K562 (cell line): Measurements from ENCODE around the gene YPEL2. TPM values are rescaled to one million over a fixed set of nuclear protein-coding genes. Genes with fewer than 3 reads are reported as not detected.

ENCODE experiments used
- ATAC-seq: fragments of 200-7000 bp; cut with Tn5 transposase; 3 replicates; pipeline ENCODE4 v1.9.1; 2020; ENCODE audit warnings: moderate library complexity
- BruUV-seq: library from RNA; stranded (reverse); fragments of 400-500 nt; replicated peaks from 2 replicates; lab custom pipeline; 2021; lab: Mats Ljungman, UMichigan
- CTCF ChIA-PET: fragments of 300-600 bp; formaldehyde crosslinking; extraction: SDS; loops from one replicate; lab custom pipeline; 2021; ENCODE audit warnings: low intra/inter-chr PET ratio; lab: Yijun Ruan, JAX
- POLR2A ChIA-PET: fragments of 300-600, 350-650 bp; sonication (Branson Sonifier 250); formaldehyde crosslinking; extraction: SDS; loops from one replicate; lab custom pipeline; 2021; ENCODE audit warnings: antibody characterized with exemption, inconsistent platforms; lab: Yijun Ruan, JAX
- DNase-seq, 4 experiments: peaks; one replicate each; pipeline versions ENCODE4 v3.0.0 to v3.0.0-alpha.2; 2011 to 2018; ENCODE audit warnings: low spot score in 3 of 4, mixed read lengths in 3 of 4; ENCODE audit errors: extremely low read depth in 1 of 4
- FAIRE-seq: peaks from 2 replicates; lab custom pipeline; 2011; peaks lifted over from hg19 to GRCh38; lab: Jason Lieb, UNC
- H2AFZ ChIP-seq: 2 replicates; pipeline ENCODE4 v1.6.0; 2011; ENCODE audit warnings: low read depth, low read length, control low read depth, inconsistent platforms
- H3K27ac ChIP-seq: fragments of 200-600 bp; 3 replicates; pipeline ENCODE4 v1.8.0; 2011; ENCODE audit warnings: low read depth, mild to moderate bottlenecking, control low read depth, inconsistent platforms, low read length, moderate library complexity, mixed read lengths; ENCODE audit errors: extremely low read depth
- H3K27me3 ChIP-seq, 2 experiments: fragments of 300-600 bp in 1 of 2; 2 replicates in 1 of 2; 3 replicates in 1 of 2; pipeline versions ENCODE4 v1.6.0 to v1.8.0; 2011; ENCODE audit warnings: inconsistent platforms in 2 of 2, low read length in 2 of 2, mild to moderate bottlenecking in 1 of 2, mixed read lengths in 1 of 2, moderate library complexity in 1 of 2; ENCODE audit not compliant: control insufficient read depth in 2 of 2, insufficient read depth in 2 of 2
- H3K36me3 ChIP-seq: fragments of 300-600 bp; 3 replicates; pipeline ENCODE4 v1.8.0; 2011; ENCODE audit warnings: mild to moderate bottlenecking, low read length, inconsistent platforms; ENCODE audit not compliant: control insufficient read depth, insufficient read depth
- H3K4me1 ChIP-seq, 2 experiments: fragments of 200-600 bp in 1 of 2; replicated peaks in 1 of 2; 2 replicates in 1 of 2; 3 replicates in 1 of 2; pipeline versions ENCODE4 v1.5.1 to v1.8.0; 2011; ENCODE audit warnings: inconsistent platforms in 2 of 2, low read length in 2 of 2, mild to moderate bottlenecking in 1 of 2, mixed read lengths in 1 of 2, moderate library complexity in 1 of 2; ENCODE audit not compliant: control insufficient read depth in 2 of 2, insufficient read depth in 2 of 2
- H3K4me2 ChIP-seq: 2 replicates; pipeline ENCODE4 v1.6.1; 2011; ENCODE audit warnings: low read length, control low read depth, inconsistent platforms, mixed read lengths; ENCODE audit not compliant: insufficient read depth
- H3K4me3 ChIP-seq: fragments of 200-600 bp; sonication (generic), shearing (Covaris generic); 2 replicates; pipeline ENCODE4 v1.5.1; 2016; ENCODE audit warnings: control low read depth, inconsistent platforms
- H3K79me2 ChIP-seq: fragments of 200-600 bp; 3 replicates; pipeline ENCODE4 v1.8.0; 2011; ENCODE audit warnings: low read length, inconsistent platforms; ENCODE audit not compliant: control insufficient read depth, insufficient read depth
- H3K9ac ChIP-seq, 2 experiments: 2 replicates each; pipeline versions ENCODE4 v1.6.0 to v1.6.1; 2011; ENCODE audit warnings: low read depth in 2 of 2, low read length in 2 of 2, control low read depth in 1 of 2, inconsistent platforms in 1 of 2, mild to moderate bottlenecking in 1 of 2, mixed read lengths in 1 of 2; ENCODE audit not compliant: insufficient read depth in 1 of 2
- H3K9me1 ChIP-seq: one replicate; pipeline ENCODE4 v1.6.0; 2011; ENCODE audit warnings: inconsistent platforms, mild to moderate bottlenecking, low read length, moderate library complexity; ENCODE audit not compliant: control insufficient read depth, insufficient read depth
- H3K9me3 ChIP-seq: replicated peaks from 2 replicates; pipeline ENCODE4 v1.5.1; 2011; ENCODE audit warnings: low read depth, low read length, inconsistent platforms; ENCODE audit not compliant: control insufficient read depth, insufficient read depth
- H4K20me1 ChIP-seq: replicated peaks from 2 replicates; pipeline ENCODE4 v1.6.1; 2011; ENCODE audit warnings: low read length, inconsistent platforms, mixed read lengths; ENCODE audit not compliant: control insufficient read depth, insufficient read depth
- BMI1 ChIP-seq: fragments of 150-350 bp; IDR thresholded peaks from 2 replicates; pipeline ENCODE4 v1.6.1; 2014; ENCODE audit warnings: low read length
- CBX2 ChIP-seq: fragments of 200-600 bp; sonication (generic); IDR thresholded peaks from one replicate; pipeline ENCODE4 v1.6.1; 2012; ENCODE audit warnings: mild to moderate bottlenecking, low read length, inconsistent platforms; ENCODE audit not compliant: insufficient read depth, poor library complexity, severe bottlenecking
- CBX8 ChIP-seq: fragments of 200-600 bp; sonication (generic); IDR thresholded peaks from 2 replicates; pipeline ENCODE4 v1.6.1; 2012; ENCODE audit warnings: borderline replicate concordance, mixed run types, low read depth, mild to moderate bottlenecking, moderate library complexity, mixed read lengths, low read length, control low read depth, inconsistent platforms; ENCODE audit not compliant: poor library complexity, severe bottlenecking; ENCODE audit errors: extremely low read depth
- HDAC3 ChIP-seq: fragments of 450-650 bp; IDR thresholded peaks from 2 replicates; pipeline ENCODE4 v1.6.1; 2018; ENCODE audit warnings: borderline replicate concordance, mild to moderate bottlenecking, moderate library complexity; ENCODE audit not compliant: partially characterized antibody
- HIVEP1 ChIP-seq: fragments of 250-450 bp; sonication (Bioruptor Pico); IDR thresholded peaks from 2 replicates; pipeline ENCODE4 v1.4.0; 2020; ENCODE audit warnings: mild to moderate bottlenecking
- RBBP5 ChIP-seq: fragments of 200-600 bp; sonication (generic); IDR thresholded peaks from 2 replicates; pipeline ENCODE4 v1.6.1; 2012; ENCODE audit warnings: borderline replicate concordance, mild to moderate bottlenecking, low read length, control low read depth, inconsistent platforms; ENCODE audit not compliant: insufficient read depth, poor library complexity, severe bottlenecking
- SMARCC2 ChIP-seq: fragments of 450-650 bp; IDR thresholded peaks from 2 replicates; pipeline ENCODE4 v1.6.1; 2017; ENCODE audit warnings: antibody characterized with exemption, moderate library complexity, mild to moderate bottlenecking, low read depth
- SNAPC5 ChIP-seq: fragments of 250-450 bp; sonication (Bioruptor Pico); IDR thresholded peaks from 2 replicates; pipeline ENCODE4 v1.8.0; 2021; ENCODE audit warnings: moderate library complexity, mild to moderate bottlenecking, inconsistent platforms
- SP2 ChIP-seq: IDR thresholded peaks from 2 replicates; pipeline ENCODE4 v1.6.1; 2011; ENCODE audit warnings: mild to moderate bottlenecking, low read depth, low read length, moderate library complexity; ENCODE audit not compliant: poor library complexity, severe bottlenecking; ENCODE audit errors: extremely low read depth
- SRF ChIP-seq, 2 experiments: fragments of 250-450, 450-650 bp in 1 of 2; sonication (Bioruptor Pico) in 1 of 2; sonication (generic) in 1 of 2; formaldehyde crosslinking; IDR thresholded peaks; 2 replicates each; pipeline versions ENCODE4 v1.5.0 to v1.5.1; 2020 to 2022; ENCODE audit warnings: mild to moderate bottlenecking in 1 of 2, missing genetic modification reagents in 1 of 2
- TCF7 ChIP-seq: sonication (generic); IDR thresholded peaks from 2 replicates; pipeline ENCODE4 v1.6.1; 2016; ENCODE audit warnings: antibody characterized with exemption, borderline replicate concordance
- ZBTB2 ChIP-seq: fragments of 450-650 bp; IDR thresholded peaks from 2 replicates; pipeline ENCODE4 v1.6.1; 2016; ENCODE audit warnings: antibody characterized with exemption
- ZFP91 ChIP-seq: sonication (generic); formaldehyde crosslinking; IDR thresholded peaks from 2 replicates; pipeline ENCODE4 v1.8.0; 2022; ENCODE audit warnings: mild to moderate bottlenecking, missing genetic modification reagents
- ZNF165 ChIP-seq: fragments of 250-450 bp; sonication (Bioruptor Pico); IDR thresholded peaks from 2 replicates; pipeline ENCODE4 v1.4.0; 2020; ENCODE audit warnings: borderline replicate concordance
- ZNF184 ChIP-seq: sonication (generic); formaldehyde crosslinking; IDR thresholded peaks from 2 replicates; pipeline ENCODE4 v1.5.0; 2020; ENCODE audit warnings: missing genetic modification reagents
- ZNF239 ChIP-seq: fragments of 250-450 bp; sonication (Bioruptor Pico); IDR thresholded peaks from 2 replicates; pipeline ENCODE4 v1.4.0; 2020; ENCODE audit warnings: mild to moderate bottlenecking
- ZNF347 ChIP-seq: fragments of 450-650 bp; formaldehyde crosslinking; IDR thresholded peaks from 2 replicates; pipeline ENCODE4 v1.4.0; 2020; ENCODE audit warnings: low read depth, mild to moderate bottlenecking, moderate library complexity
- ZNF717 ChIP-seq: fragments of 250-450 bp; sonication (Bioruptor Pico); IDR thresholded peaks from 2 replicates; pipeline ENCODE4 v1.5.0; 2021
- WGBS: fragments of 100-300 bp; shearing (Covaris generic); methylation state at CpG from one replicate; pipeline ENCODE4 v1.1.6; 2016; ENCODE audit warnings: low coverage, mixed read lengths; ENCODE audit not compliant: insufficient coverage; ENCODE audit errors: missing lambda C conversion rate; 5-methylcytosine and 5-hydroxymethylcytosine counted together
- in situ Hi-C: fragments of 300-500 bp; cut with MboI; formaldehyde crosslinking; loops from 4 replicates; pipeline ENCODE4 v1.15.0; 2018; ENCODE audit warnings: inconsistent platforms, mixed read lengths
- intact Hi-C: fragments of 100-400 bp; cut with micrococcal nuclease; formaldehyde crosslinking; loops from 2 replicates; pipeline ENCODE4 v1.14.2; 2022
- polyA plus RNA-seq, 8 experiments: library from polyadenylated mRNA; depleted of rRNA in 4 of 8; stranded (reverse) in 5 of 8; unstranded in 3 of 8; fragments of >200 nt; fragmentation: Nextera tagmentation in 2 of 8; fragmentation: Illumina TruSeq in 1 of 8; extraction: Ambion mirVana in 2 of 8; extraction: Trizol in 1 of 8; gene quantifications; 2 replicates each; pipeline versions ENCODE4 v1.2.1 to v1.2.3, GENCODE V29; 2011 to 2014; ENCODE audit warnings: inconsistent platforms in 1 of 8, missing spikeins in 1 of 8
- total RNA-seq, 7 experiments: library from RNA; depleted of rRNA in 6 of 7; stranded (reverse); fragments of >200 nt in 6 of 7; fragmentation: Illumina TruSeq in 2 of 7; extraction: Trizol in 2 of 7; gene quantifications; 2 replicates each; pipeline versions ENCODE4 v1.2.1 to v1.2.3, GENCODE V29; 2011 to 2021; ENCODE audit warnings: low replicate concordance in 1 of 7

Gene YPEL2
- total and polyA plus RNA-seq, 9 of the 15 experiments (the other 6 are each of a cell fraction or from before 2014, with no cell fraction given): 0.11 to 2.4 (median 0.47) TPM

GRCh38 chr17:59333836-59334235, 2.4 kb downstream of the YPEL2 start (continued):
- no peak for TF ChIP-seq SMARCC2
- no peak for TF ChIP-seq RBBP5
- no peak for TF ChIP-seq SRF (CRISPR knock-in tag; IDR thresholded peaks at IDR 0.05)
- TF ChIP-seq TCF7: no peak
- TF ChIP-seq HIVEP1 (CRISPR knock-in tag): no peak
- TF ChIP-seq BMI1: 0 out of 2 replicates have a peak, but pooled peaks have one; percentile 6
- TF ChIP-seq SNAPC5: no peak
- TF ChIP-seq ZFP91: no peak
- TF ChIP-seq, all 486 proteins: peak for 2

GRCh38 chr17:59335685-59336084, 4.2 kb downstream of the YPEL2 start:
- intact Hi-C loops: no loop called here
- TF ChIP-seq ZBTB2: no peak
- TF ChIP-seq ZNF239 (CRISPR knock-in tag): no peak
- TF ChIP-seq ZNF184: no peak
- TF ChIP-seq CBX2: no peak
- TF ChIP-seq SP2: no peak
- no peak for TF ChIP-seq CBX8
- TF ChIP-seq ZNF347 (CRISPR knock-in tag): no peak
- no peak for TF ChIP-seq HDAC3
- no peak for TF ChIP-seq ZNF717
- no peak for TF ChIP-seq ZNF165 (CRISPR knock-in tag)

More at GRCh38 chr17:59335685-59336084, 4.2 kb downstream of the YPEL2 start:
- no peak overlapping the region for H3K4me2 ChIP-seq
- 0 out of 2 replicates have a peak, but pooled peaks cover 5% of the 10 kb centered on the region for H4K20me1 ChIP-seq
- 21% methylated on average over 10 of the region's 10 CpGs for WGBS
- in situ Hi-C loops: no loop called here
- CTCF ChIA-PET: no interaction called here
- no peak for DNase-seq
- H3K79me2 ChIP-seq: no peaks in the 10 kb centered on the region
- H3K4me3 ChIP-seq: no peak overlapping the region
- H3K9ac ChIP-seq: no peak overlapping the region
- H3K36me3 ChIP-seq: no peaks in the 10 kb centered on the region
- BruUV-seq: no TSS peak
- no peak for ATAC-seq
- no peak overlapping the region for H3K27ac ChIP-seq
- H3K9me1 ChIP-seq: no peaks in the 10 kb centered on the region
- no peak overlapping the region for H2AFZ ChIP-seq
- POLR2A ChIA-PET: interaction anchor here (1.3 kb wide), 1 partner anchor 88 kb away, joined by 3 read pairs; no protein-coding TSS in a partner anchor
- H3K9me3 ChIP-seq: no peaks in the 10 kb centered on the region
- peaks cover 3 to 18% of the 10 kb centered on the region in 2 experiments; a peak in 4 of 5 replicates for H3K4me1 ChIP-seq
- peaks cover 47 to 50% of the 10 kb centered on the region in 2 experiments for H3K27me3 ChIP-seq
- FAIRE-seq: no peak
